IMR-90 (cell line): ENCODE measurements around the gene EMCN. TPM values are rescaled to one million over a fixed set of nuclear protein-coding genes. Genes with fewer than 3 reads are reported as not detected.

Source experiments
- ATAC-seq: fragments of 200-7000 bp; cut with Tn5 transposase; 2 replicates; pipeline ENCODE4 v1.9.1; 2020; ENCODE audit warnings: low read depth, mild to moderate bottlenecking, moderate library complexity
- BruUV-seq: library from RNA; stranded (reverse); fragments of 400-500 nt; replicated peaks from 2 replicates; lab custom pipeline; 2021; lab: Mats Ljungman, UMichigan
- CTCF ChIA-PET: fragments of 300-600 bp; formaldehyde crosslinking; extraction: SDS; loops from one replicate; lab custom pipeline; 2021; ENCODE audit warnings: antibody characterized with exemption; lab: Yijun Ruan, JAX
- POLR2A ChIA-PET: fragments of 300-600 bp; sonication (Branson Sonifier 250); formaldehyde crosslinking; loops from one replicate; lab custom pipeline; 2022; ENCODE audit warnings: antibody characterized with exemption; ENCODE audit not compliant: unreplicated experiment; lab: Charles Lee
- DNase-seq: peaks from one replicate; pipeline ENCODE4 v3.0.0; 2013
- H2AFZ ChIP-seq: replicated peaks from 2 replicates; pipeline ENCODE3; 2013; ENCODE audit warnings: low read length, mild to moderate bottlenecking; ENCODE audit not compliant: poor library complexity
- H2AK5ac ChIP-seq: 2 replicates; pipeline ENCODE4 v1.6.1; 2013; ENCODE audit warnings: low read depth, low read length, inconsistent platforms
- H2AK9ac ChIP-seq: replicated peaks from 2 replicates; pipeline ENCODE3; 2013; ENCODE audit warnings: mild to moderate bottlenecking, low read depth, low read length, moderate library complexity; ENCODE audit not compliant: poor library complexity
- H2BK120ac ChIP-seq: 2 replicates; pipeline ENCODE4 v1.6.1; 2013; ENCODE audit warnings: low read depth, low read length, inconsistent platforms
- H2BK15ac ChIP-seq: 3 replicates; pipeline ENCODE4 v1.6.1; 2013; ENCODE audit warnings: low read depth, low read length, inconsistent platforms
- H2BK20ac ChIP-seq: 2 replicates; pipeline ENCODE4 v1.6.1; 2013; ENCODE audit warnings: low read depth, mild to moderate bottlenecking, inconsistent platforms, low read length, moderate library complexity
- H2BK5ac ChIP-seq: 2 replicates; pipeline ENCODE4 v1.6.1; 2013; ENCODE audit warnings: mild to moderate bottlenecking, low read depth, low read length, inconsistent platforms; ENCODE audit not compliant: poor library complexity, severe bottlenecking
- H3K14ac ChIP-seq: replicated peaks from 2 replicates; pipeline ENCODE4 v1.6.1; 2013; ENCODE audit warnings: low read depth, low read length, inconsistent platforms
- H3K18ac ChIP-seq: 2 replicates; pipeline ENCODE4 v1.6.1; 2013; ENCODE audit warnings: low read depth, low read length, control low read depth
- H3K23ac ChIP-seq: 2 replicates; pipeline ENCODE4 v1.6.1; 2013; ENCODE audit warnings: low read depth, low read length, inconsistent platforms
- H3K27ac ChIP-seq: 2 replicates; pipeline ENCODE4 v1.5.1; 2013; ENCODE audit warnings: mild to moderate bottlenecking, control low read depth, low read length; ENCODE audit not compliant: insufficient read depth
- H3K27me3 ChIP-seq: 2 replicates; pipeline ENCODE4 v1.6.1; 2013; ENCODE audit warnings: low read length; ENCODE audit not compliant: control insufficient read depth, insufficient read depth
- H3K36me3 ChIP-seq: 2 replicates; pipeline ENCODE4 v1.6.1; 2013; ENCODE audit warnings: low read length, mixed read lengths; ENCODE audit not compliant: control insufficient read depth, insufficient read depth
- H3K4ac ChIP-seq: 2 replicates; pipeline ENCODE4 v1.6.1; 2013; ENCODE audit warnings: low read depth, low read length, inconsistent platforms
- H3K4me1 ChIP-seq: 2 replicates; pipeline ENCODE4 v1.6.1; 2013; ENCODE audit warnings: low read length, mixed read lengths; ENCODE audit not compliant: control insufficient read depth, insufficient read depth
- H3K4me2 ChIP-seq: 2 replicates; pipeline ENCODE4 v1.6.1; 2013; ENCODE audit warnings: low read depth, mild to moderate bottlenecking, control low read depth, low read length, moderate library complexity
- H3K4me3 ChIP-seq: 2 replicates; pipeline ENCODE4 v1.5.1; 2013; ENCODE audit warnings: low read depth, mild to moderate bottlenecking, control low read depth, low read length, moderate library complexity; ENCODE audit not compliant: insufficient read depth
- H3K56ac ChIP-seq: 2 replicates; pipeline ENCODE4 v1.6.1; 2013; ENCODE audit warnings: low read length, inconsistent platforms; ENCODE audit not compliant: insufficient read depth; ENCODE audit errors: extremely low read depth
- H3K79me1 ChIP-seq, 2 experiments: 2 replicates each; pipeline ENCODE4 v1.6.1; 2013; ENCODE audit warnings: low read length in 2 of 2, inconsistent platforms in 1 of 2, low read depth in 1 of 2
- H3K9ac ChIP-seq: 2 replicates; pipeline ENCODE4 v1.6.1; 2013; ENCODE audit warnings: low read depth, low read length, control low read depth
- H3K9me1 ChIP-seq: 2 replicates; pipeline ENCODE4 v1.6.1; 2013; ENCODE audit warnings: low read length, inconsistent platforms; ENCODE audit not compliant: insufficient read depth
- H3K9me3 ChIP-seq: 2 replicates; pipeline ENCODE4 v1.6.1; 2013; ENCODE audit warnings: low read length; ENCODE audit not compliant: control insufficient read depth, insufficient read depth
- H4K20me1 ChIP-seq: 2 replicates; pipeline ENCODE4 v1.6.1; 2013; ENCODE audit warnings: low read length, inconsistent platforms; ENCODE audit not compliant: insufficient read depth
- H4K5ac ChIP-seq: 2 replicates; pipeline ENCODE4 v1.6.1; 2013; ENCODE audit warnings: mild to moderate bottlenecking, low read depth, low read length, control low read depth
- H4K8ac ChIP-seq, 2 experiments: 2 replicates each; pipeline ENCODE4 v1.6.1; 2013; ENCODE audit warnings: low read depth in 2 of 2, low read length in 2 of 2, control low read depth in 1 of 2, inconsistent platforms in 1 of 2
- H4K91ac ChIP-seq: 2 replicates; pipeline ENCODE4 v1.6.1; 2013; ENCODE audit warnings: low read depth, low read length, inconsistent platforms; ENCODE audit not compliant: insufficient read depth
- BHLHE40 ChIP-seq: fragments of 150-350 bp; IDR thresholded peaks from 2 replicates; pipeline ENCODE4 v1.6.1; 2016; ENCODE audit warnings: mild to moderate bottlenecking, low read depth, low read length
- CEBPB ChIP-seq: IDR thresholded peaks from 2 replicates; pipeline ENCODE4 v1.6.1; 2012; ENCODE audit warnings: low read depth, low read length, improper control_type of control experiment
- CHD1 ChIP-seq: IDR thresholded peaks from 2 replicates; pipeline ENCODE4 v1.6.1; 2012; ENCODE audit warnings: low read depth, low read length, improper control_type of control experiment
- NFE2L2 ChIP-seq: fragments of 150-350 bp; IDR thresholded peaks from 2 replicates; pipeline ENCODE4 v1.6.1; 2016; ENCODE audit warnings: low read depth, mild to moderate bottlenecking, low read length
- WGBS, 2 experiments: methylation state at CpG; one replicate each; pipeline versions ENCODE4 v1.1.5 to v1.1.7; 2013; ENCODE audit warnings: missing lambda C conversion rate in 2 of 2; ENCODE audit not compliant: insufficient read length in 1 of 2; ENCODE audit errors: extremely low coverage in 2 of 2; 5-methylcytosine and 5-hydroxymethylcytosine counted together
- dilution Hi-C: fragments of 300-500 bp; cut with HindIII; formaldehyde crosslinking; loops from one replicate; pipeline ENCODE4 v1.14.3; 2018; ENCODE audit warnings: low sequenced_read_pairs; ENCODE audit not compliant: unreplicated experiment
- in situ Hi-C: fragments of 300-500 bp; cut with MboI; formaldehyde crosslinking; loops from 3 replicates; pipeline ENCODE4 v1.14.3; 2019; ENCODE audit warnings: low sequenced_read_pairs, inconsistent platforms, mixed read lengths
- intact Hi-C: fragments of 100-400 bp; cut with micrococcal nuclease; formaldehyde crosslinking; loops from 2 replicates; pipeline ENCODE4 v1.10.0; 2022
- polyA plus RNA-seq, 3 experiments: library from polyadenylated mRNA; depleted of rRNA; stranded (reverse); fragments of >200 nt; gene quantifications; 2 replicates each; pipeline ENCODE4 v1.2.3, GENCODE V29; 2012; ENCODE audit warnings: low replicate concordance in 1 of 3
- total RNA-seq: library from RNA; depleted of rRNA; stranded (reverse); fragments of >200 nt; gene quantifications from 2 replicates; pipeline ENCODE4 v1.2.3, GENCODE V29; 2012
- TF ChIP-seq, protein P1 (sequence below): fragments of 150-350 bp; IDR thresholded peaks from 2 replicates; pipeline ENCODE4 v1.6.1; 2017; ENCODE audit warnings: mild to moderate bottlenecking, antibody characterized with exemption, low read length, low read depth

Gene EMCN
- total and polyA plus RNA-seq, 2 of the 4 experiments (the other 2 are of a cell fraction) = not detected

DNA sequence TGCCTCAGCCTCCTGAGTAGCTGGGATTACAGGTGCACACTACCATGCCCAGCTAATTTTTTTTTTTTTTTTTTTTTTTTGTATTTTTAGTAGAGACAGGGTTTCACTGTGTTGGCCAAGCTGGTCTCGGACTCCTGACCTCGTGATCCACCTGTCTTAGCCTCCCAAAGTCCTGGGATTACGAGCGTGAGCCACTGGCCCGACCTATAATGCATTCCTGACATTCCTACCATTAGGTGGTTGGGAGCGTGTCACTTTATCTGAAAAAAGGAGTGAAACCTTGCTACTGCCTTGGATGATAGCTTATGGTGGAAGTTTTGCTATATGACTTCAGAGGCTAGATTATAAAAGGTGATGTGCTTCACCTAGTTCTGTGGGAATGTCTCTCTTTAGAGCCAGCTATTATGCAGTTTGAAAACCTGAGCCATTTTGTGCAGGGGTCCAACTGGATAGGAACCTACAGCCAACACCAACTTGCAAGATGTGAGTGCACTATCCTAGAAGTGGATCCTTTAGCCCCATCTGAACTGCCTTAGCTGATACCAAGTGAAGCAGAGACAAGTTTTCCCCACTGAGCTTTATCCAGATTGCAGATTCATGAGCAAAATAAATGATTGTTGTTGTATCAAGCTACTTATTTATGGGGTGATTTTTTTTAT, 29.8 kb upstream of the EMCN start:
- ChIA-PET CTCF (interaction anchor here (0.7 kb wide), 1 partner anchor 167 kb away, joined by 5 read pairs; no protein-coding TSS in a partner anchor), POLR2A (no interaction called here)
- Histone ChIP-seq H3K56ac (no peak overlapping the region), H2BK15ac (no peak overlapping the region), H2BK5ac (no peak overlapping the region), H3K4me1 (no peaks in the 10 kb centered on the region), H3K18ac (no peak overlapping the region), H4K5ac (no peak overlapping the region), H3K9me1 (no peaks in the 10 kb centered on the region), H3K4me3 (no peak overlapping the region), H3K23ac (no peak overlapping the region), H2BK20ac (no peak overlapping the region), H3K4ac (no peak overlapping the region), H2AK5ac (no peak overlapping the region), H4K8ac (no peak overlapping the region), H3K27ac (no peak overlapping the region), H3K9ac (no peak overlapping the region), H3K36me3 (no peaks in the 10 kb centered on the region), H2AK9ac (no peak overlapping the region), H4K91ac (no peak overlapping the region), H3K14ac (no peak overlapping the region), H2BK120ac (no peak overlapping the region), H2AFZ (no peak overlapping the region), H3K27me3 (no peaks in the 10 kb centered on the region), H3K4me2 (no peak overlapping the region), H3K79me1 (no peaks in the 10 kb centered on the region), H3K9me3 (no peaks in the 10 kb centered on the region; the same call in 1 of the 2 replicates), H4K20me1 (no peaks in the 10 kb centered on the region)
- no peak for ATAC-seq
- no peak for TF ChIP-seq CHD1
- TF ChIP-seq BHLHE40 = no peak
- TF ChIP-seq CEBPB = no peak
- TF ChIP-seq NFE2L2 = no peak
- TF ChIP-seq, protein P1, sequence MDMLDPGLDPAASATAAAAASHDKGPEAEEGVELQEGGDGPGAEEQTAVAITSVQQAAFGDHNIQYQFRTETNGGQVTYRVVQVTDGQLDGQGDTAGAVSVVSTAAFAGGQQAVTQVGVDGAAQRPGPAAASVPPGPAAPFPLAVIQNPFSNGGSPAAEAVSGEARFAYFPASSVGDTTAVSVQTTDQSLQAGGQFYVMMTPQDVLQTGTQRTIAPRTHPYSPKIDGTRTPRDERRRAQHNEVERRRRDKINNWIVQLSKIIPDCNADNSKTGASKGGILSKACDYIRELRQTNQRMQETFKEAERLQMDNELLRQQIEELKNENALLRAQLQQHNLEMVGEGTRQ = no peak
- no CpG with 5 or more reads among the region's 6 CpGs for WGBS, 2 experiments
- DNase-seq = no peak
- dilution Hi-C loops = no loop called here
- in situ Hi-C loops = no loop called here
- no TSS peak for BruUV-seq
- intact Hi-C loops = no loop called here
